AG10803 (cell line): Measurements from ENCODE around the gene ZBTB3.
"Not testable (repeated sequence)": the region's sequence is repeated elsewhere in the genome, so short reads cannot be mapped to it uniquely, and the experiment has no call there.

Source experiments
- DNase-seq: peaks from one replicate; pipeline ENCODE4 v3.0.0; 2010; ENCODE audit warnings: low read depth
- H3K4me3 ChIP-seq: 2 replicates; pipeline ENCODE4 v1.5.1; 2011; ENCODE audit warnings: mild to moderate bottlenecking, low read length, control low read depth
- TF ChIP-seq, protein P1 (sequence below): conservative IDR thresholded peaks from 2 replicates; pipeline ENCODE4 v1.5.1; 2011; ENCODE audit warnings: mild to moderate bottlenecking, low read length, control low read depth, inconsistent platforms

The ZBTB3 gene

DNA sequence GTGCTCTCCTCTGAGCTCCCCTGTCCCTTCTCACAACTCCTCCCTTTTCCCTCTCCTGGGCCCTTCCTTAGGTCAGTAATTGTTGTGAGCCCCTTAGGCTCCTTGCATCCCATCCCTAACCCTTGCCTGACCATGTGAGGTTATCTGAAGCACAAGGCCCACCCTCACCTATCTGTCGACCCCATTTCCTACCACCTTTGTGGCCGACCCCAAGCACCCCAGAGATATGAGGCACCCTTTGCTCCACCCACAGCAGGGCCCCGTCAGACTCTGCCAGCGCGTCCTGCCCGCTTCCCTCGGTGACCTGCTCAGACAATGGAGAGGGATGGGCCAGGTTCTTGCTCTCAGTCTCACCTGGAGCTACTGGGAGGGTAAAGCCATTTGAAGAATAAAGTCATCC lies 45.2 kb downstream of the ZBTB3 start:
- DNase-seq, result no peak
- H3K4me3 ChIP-seq, result peak overlapping the region; percentile 71

DNA sequence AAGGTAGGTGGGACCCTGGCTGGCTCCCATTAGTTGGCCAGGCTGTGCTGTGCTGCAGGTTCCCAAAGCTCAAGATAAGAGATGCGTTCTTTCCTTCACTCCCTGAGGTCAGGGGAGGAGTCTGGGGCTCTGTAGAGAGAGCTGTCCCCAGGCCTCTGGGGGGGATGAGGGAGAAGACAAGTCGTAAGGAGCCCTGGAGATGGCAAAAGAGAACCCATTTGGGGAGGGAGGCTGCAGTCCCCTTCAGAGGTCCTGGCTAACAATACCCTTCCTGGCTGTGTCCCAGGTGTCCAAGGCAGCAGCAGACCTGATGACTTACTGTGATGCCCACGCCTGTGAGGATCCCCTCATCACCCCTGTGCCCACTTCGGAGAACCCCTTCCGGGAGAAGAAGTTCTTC lies 45.6 kb downstream of the ZBTB3 start:
- no peak for DNase-seq
- no peak overlapping the region for H3K4me3 ChIP-seq
- TF ChIP-seq, protein P1, sequence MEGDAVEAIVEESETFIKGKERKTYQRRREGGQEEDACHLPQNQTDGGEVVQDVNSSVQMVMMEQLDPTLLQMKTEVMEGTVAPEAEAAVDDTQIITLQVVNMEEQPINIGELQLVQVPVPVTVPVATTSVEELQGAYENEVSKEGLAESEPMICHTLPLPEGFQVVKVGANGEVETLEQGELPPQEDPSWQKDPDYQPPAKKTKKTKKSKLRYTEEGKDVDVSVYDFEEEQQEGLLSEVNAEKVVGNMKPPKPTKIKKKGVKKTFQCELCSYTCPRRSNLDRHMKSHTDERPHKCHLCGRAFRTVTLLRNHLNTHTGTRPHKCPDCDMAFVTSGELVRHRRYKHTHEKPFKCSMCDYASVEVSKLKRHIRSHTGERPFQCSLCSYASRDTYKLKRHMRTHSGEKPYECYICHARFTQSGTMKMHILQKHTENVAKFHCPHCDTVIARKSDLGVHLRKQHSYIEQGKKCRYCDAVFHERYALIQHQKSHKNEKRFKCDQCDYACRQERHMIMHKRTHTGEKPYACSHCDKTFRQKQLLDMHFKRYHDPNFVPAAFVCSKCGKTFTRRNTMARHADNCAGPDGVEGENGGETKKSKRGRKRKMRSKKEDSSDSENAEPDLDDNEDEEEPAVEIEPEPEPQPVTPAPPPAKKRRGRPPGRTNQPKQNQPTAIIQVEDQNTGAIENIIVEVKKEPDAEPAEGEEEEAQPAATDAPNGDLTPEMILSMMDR, result no peak

More for the DNA sequence above, 45.2 kb downstream of the ZBTB3 start:
- TF ChIP-seq, protein P1, result no peak

DNA sequence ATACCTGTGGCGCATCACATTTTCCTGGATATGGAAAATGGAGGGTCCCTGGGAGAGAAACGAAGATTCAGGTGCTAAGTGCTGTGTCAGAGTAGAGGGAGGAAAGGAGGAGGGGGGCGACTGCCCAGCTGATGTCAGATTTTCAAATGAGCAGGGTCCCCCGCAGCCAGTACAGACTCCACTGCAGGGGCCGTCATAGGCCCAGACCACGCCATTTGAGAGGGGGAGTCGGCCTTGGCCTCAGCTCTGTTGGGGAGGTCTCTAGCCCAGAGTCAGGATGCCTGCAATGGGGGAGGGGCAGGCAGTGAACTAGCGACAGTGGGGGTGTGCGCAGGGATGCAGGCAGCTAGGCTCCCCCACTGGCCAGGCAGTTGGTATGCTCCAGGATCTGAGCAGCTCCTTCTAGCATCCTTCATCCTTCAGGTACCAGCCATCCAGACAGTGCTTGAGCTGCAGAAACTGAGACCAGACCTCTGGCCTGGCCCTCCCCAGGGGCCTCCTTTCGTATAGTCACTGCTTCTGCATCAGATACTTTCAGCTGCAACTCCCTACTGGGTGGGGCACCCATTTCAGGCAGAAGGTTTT lies 46.6 kb downstream of the ZBTB3 start, which contains the start of the genes BSCL2 and GNG3:
Gene BSCL2, minus strand, starts transcription at position 148 of the 585 bp plus-strand sequence. CDS start 229 bp downstream, outside the sequence.
Gene GNG3, plus strand, starts transcription at position 400 of the 585 bp plus-strand sequence. CDS start 620 bp downstream, outside the sequence.
- no peak for DNase-seq
- TF ChIP-seq, protein P1, result no peak
- H3K4me3 ChIP-seq, result peak within 1 kb of the TSS; percentile 55

DNA sequence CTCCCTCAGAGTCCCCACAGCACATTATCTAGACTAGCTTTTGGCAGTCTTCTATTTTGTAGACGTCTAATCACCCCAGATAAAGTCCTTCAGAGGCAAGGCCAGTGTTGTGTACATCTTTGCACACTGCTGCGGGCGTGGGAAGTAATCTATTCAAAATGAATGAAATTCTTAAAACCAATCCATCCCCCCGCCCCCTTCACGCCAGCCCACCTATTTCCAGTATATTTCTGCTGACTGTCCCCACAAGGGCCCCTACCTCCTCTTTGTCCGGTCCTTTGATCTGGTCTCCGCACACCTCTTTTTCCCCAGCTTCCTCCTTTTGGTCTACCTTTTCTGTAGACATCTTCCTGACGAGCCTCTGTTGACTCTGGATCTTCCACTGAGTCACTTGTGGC lies 47.1 kb downstream of the ZBTB3 start:
- H3K4me3 ChIP-seq, result no peak overlapping the region; the same call in 1 of the 2 replicates
- TF ChIP-seq, protein P1, result no peak

DNA sequence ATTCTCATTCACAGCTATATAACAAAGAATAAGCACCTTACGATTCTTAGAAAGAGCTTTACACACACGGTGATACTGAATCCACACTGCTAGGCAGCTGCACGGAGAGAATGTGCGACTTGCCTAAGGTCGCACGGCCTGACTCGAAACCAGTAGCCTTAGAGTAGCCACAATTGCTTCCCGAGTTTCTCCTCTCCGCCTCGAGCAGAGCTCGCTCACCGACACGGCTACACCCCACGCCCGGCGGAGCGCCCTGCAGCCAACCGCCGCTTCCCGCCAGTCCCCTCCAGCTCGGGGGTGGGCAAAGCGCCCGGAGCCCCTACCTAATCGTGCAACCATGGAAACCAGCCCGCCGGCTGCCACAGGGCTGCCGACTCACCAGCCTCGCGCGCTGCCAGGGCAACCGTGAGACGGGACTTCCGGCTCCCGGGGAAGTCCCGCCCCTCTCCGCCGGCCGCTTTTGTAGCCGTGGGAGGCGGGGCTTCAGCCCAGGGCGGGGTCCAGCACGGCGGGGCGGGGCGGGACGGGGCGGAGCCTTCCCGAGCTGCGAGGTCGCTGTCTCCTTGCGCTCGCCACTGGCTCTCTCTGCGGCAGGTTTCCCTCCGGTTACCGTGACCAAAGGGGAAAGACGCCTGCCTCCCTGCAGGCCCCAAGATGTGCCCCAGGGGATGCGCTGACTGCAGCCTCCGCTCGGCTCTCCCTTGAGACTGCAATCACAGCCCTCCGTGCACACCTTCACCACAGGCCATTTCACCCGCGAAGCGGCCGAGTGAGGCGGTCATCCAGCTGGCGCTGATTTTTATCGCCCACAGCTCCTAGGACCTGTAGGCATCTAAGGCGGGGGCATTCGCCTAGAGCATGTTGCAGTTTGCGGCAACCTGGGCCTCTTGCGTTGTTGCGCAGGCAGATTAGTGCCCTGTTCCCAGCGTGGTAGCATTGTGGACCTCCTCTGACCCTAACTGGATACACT lies 47.8 kb downstream of the ZBTB3 start:
- DNase-seq, result peak; percentile 92
- peak overlapping the region; percentile 80 for H3K4me3 ChIP-seq
- TF ChIP-seq, protein P1, result no peak

More for the DNA sequence above, 47.1 kb downstream of the ZBTB3 start:
- no peak for DNase-seq

DNA sequence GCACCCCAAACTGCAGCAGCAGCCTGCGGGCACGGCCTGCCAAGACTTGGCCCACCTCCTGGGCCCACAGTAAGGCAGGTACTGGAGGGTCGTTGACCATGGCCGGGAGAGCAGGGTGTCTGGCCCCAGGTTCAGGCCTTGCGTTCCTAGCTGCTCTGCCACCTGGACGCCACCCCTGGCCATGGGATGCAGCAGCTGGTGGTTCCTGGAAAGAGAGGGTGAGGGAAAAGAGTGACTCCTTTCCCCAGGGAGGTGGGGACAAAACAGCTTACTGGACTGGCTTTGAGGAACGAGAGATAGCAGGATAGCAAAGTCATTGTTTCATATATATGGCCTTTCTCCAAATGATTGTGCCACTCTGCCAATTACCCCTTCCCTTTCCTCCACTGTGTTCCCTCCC lies 48.5 kb downstream of the ZBTB3 start:
- TF ChIP-seq, protein P1, result no peak; the same call in 1 of the 2 replicates
- DNase-seq, result no peak
- H3K4me3 ChIP-seq, result peak overlapping the region; percentile 80

DNA sequence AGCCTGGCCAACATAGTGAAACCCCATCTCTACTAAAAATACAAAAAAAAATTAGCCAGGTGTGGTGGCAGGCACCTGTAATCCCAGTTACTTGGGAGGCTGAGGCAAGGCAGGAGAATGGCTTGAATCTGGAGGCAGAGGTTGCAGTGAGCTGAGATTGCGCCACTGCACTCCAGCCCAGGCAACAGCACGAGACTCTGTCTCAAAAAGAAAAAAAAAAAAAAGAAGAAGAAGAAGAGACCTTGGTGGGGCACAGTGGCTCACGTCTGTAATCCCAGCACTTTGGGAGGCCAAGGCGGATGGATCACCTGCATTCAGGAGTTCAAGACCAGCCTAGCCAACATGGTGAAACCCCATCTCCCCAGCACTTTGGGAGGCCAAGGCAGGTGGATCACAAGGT lies 50.0 kb downstream of the ZBTB3 start:
- not testable (repeated sequence) for DNase-seq, H3K4me3 ChIP-seq
